ENCODE data around the gene GNG4.

The GNG4 gene

DNA sequence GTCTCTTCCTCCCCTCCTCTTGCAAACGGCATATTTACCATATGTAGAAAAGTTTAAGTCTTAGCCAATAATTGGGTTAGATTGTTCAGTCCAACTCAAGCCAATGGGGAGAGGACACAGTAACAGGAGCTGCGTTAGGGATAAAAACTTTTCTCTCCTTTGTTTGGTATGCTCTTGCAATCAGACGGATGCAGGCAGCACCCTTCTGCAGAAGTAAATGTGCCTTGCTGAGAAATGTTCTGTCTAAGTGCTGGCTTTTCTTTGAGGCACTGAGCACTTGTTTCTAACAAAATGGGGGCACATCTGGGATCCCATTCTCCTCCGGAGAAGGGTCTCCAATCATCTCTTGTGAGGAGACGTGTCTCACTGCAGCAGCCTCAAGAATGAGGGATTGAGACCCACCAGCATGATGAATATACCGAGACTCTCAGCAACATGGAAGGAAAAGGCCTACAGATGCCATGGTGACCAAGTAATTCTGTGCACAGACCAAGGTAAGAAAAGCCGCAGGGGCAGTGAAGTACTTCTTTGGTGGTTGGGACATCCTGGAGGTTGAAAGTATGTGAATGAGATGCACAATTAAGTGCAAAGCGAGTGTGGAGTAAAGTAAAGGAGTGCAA, 20.7 kb upstream of the GNG4 start (continued):
- TF ChIP-seq, protein P1, sequence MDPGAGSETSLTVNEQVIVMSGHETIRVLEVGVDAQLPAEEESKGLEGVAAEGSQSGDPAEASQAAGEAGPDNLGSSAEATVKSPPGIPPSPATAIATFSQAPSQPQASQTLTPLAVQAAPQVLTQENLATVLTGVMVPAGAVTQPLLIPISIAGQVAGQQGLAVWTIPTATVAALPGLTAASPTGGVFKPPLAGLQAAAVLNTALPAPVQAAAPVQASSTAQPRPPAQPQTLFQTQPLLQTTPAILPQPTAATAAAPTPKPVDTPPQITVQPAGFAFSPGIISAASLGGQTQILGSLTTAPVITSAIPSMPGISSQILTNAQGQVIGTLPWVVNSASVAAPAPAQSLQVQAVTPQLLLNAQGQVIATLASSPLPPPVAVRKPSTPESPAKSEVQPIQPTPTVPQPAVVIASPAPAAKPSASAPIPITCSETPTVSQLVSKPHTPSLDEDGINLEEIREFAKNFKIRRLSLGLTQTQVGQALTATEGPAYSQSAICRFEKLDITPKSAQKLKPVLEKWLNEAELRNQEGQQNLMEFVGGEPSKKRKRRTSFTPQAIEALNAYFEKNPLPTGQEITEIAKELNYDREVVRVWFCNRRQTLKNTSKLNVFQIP (CRISPR knock-in tag; IDR thresholded peaks at IDR 0.05; ENCODE audit: borderline replicate concordance, low read depth), result no peak
- TF ChIP-seq TOX (CRISPR knock-in tag; IDR thresholded peaks at IDR 0.05; ENCODE audit: borderline replicate concordance) (no peak), ZFP3 (CRISPR knock-in tag; IDR thresholded peaks at IDR 0.05) (no peak), TSHZ2 (CRISPR knock-in tag; IDR thresholded peaks at IDR 0.05) (no peak), ZNF565 (CRISPR knock-in tag; conservative IDR thresholded peaks at IDR 0.05; ENCODE audit: low read depth) (no peak), ZC3H10 (CRISPR knock-in tag; IDR thresholded peaks at IDR 0.05) (no peak)
- TF ChIP-seq, protein P2, sequence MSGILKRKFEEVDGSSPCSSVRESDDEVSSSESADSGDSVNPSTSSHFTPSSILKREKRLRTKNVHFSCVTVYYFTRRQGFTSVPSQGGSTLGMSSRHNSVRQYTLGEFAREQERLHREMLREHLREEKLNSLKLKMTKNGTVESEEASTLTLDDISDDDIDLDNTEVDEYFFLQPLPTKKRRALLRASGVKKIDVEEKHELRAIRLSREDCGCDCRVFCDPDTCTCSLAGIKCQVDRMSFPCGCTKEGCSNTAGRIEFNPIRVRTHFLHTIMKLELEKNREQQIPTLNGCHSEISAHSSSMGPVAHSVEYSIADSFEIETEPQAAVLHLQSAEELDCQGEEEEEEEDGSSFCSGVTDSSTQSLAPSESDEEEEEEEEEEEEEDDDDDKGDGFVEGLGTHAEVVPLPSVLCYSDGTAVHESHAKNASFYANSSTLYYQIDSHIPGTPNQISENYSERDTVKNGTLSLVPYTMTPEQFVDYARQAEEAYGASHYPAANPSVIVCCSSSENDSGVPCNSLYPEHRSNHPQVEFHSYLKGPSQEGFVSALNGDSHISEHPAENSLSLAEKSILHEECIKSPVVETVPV (CRISPR knock-in tag; IDR thresholded peaks at IDR 0.05), result no peak

- no peak for ATAC-seq
- TF ChIP-seq ESRRG (CRISPR knock-in tag; IDR thresholded peaks at IDR 0.05), result no peak
- TF ChIP-seq TOX (CRISPR knock-in tag; IDR thresholded peaks at IDR 0.05; ENCODE audit: borderline replicate concordance), result no peak
- no peak for TF ChIP-seq CSDC2 (CRISPR knock-in tag; IDR thresholded peaks at IDR 0.05)
- TF ChIP-seq GLIS3 (CRISPR knock-in tag; IDR thresholded peaks at IDR 0.05), result no peak
- TF ChIP-seq ZNF70 (CRISPR knock-in tag; IDR thresholded peaks at IDR 0.05), result no peak
- TF ChIP-seq ZC3H10 (CRISPR knock-in tag; IDR thresholded peaks at IDR 0.05), result no peak
- no peak for TF ChIP-seq PATZ1 (CRISPR knock-in tag; IDR thresholded peaks at IDR 0.05; ENCODE audit: borderline replicate concordance)
- TF ChIP-seq, protein P3, sequence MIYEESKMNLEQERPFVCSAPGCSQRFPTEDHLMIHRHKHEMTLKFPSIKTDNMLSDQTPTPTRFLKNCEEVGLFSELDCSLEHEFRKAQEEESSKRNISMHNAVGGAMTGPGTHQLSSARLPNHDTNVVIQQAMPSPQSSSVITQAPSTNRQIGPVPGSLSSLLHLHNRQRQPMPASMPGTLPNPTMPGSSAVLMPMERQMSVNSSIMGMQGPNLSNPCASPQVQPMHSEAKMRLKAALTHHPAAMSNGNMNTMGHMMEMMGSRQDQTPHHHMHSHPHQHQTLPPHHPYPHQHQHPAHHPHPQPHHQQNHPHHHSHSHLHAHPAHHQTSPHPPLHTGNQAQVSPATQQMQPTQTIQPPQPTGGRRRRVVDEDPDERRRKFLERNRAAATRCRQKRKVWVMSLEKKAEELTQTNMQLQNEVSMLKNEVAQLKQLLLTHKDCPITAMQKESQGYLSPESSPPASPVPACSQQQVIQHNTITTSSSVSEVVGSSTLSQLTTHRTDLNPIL (CRISPR knock-in tag; IDR thresholded peaks at IDR 0.05; ENCODE audit: low read depth), result no peak
- TF ChIP-seq TSHZ2 (CRISPR knock-in tag; IDR thresholded peaks at IDR 0.05), result no peak
- TF ChIP-seq RARB (CRISPR knock-in tag; IDR thresholded peaks at IDR 0.05), result no peak
- no peak for TF ChIP-seq TCF4 (CRISPR knock-in tag; IDR thresholded peaks at IDR 0.05; ENCODE audit: borderline replicate concordance)
- no peak for TF ChIP-seq ISL1 (CRISPR knock-in tag; IDR thresholded peaks at IDR 0.05)
- no peak for TF ChIP-seq BACH2 (CRISPR knock-in tag; IDR thresholded peaks at IDR 0.05; ENCODE audit: borderline replicate concordance)
- no peak for TF ChIP-seq ZNF565 (CRISPR knock-in tag; conservative IDR thresholded peaks at IDR 0.05; ENCODE audit: low read depth)
- no peak for TF ChIP-seq ZFP3 (CRISPR knock-in tag; IDR thresholded peaks at IDR 0.05)
- no peak for TF ChIP-seq ZNF8 (CRISPR knock-in tag; IDR thresholded peaks at IDR 0.05)
- no peak for TF ChIP-seq SNAI2 (CRISPR knock-in tag; IDR thresholded peaks at IDR 0.05)
- TF ChIP-seq, protein P2 (CRISPR knock-in tag; IDR thresholded peaks at IDR 0.05), result no peak
- no peak for TF ChIP-seq PPARA (CRISPR knock-in tag; IDR thresholded peaks at IDR 0.05; ENCODE audit: borderline replicate concordance)
- TF ChIP-seq, protein P1 (CRISPR knock-in tag; IDR thresholded peaks at IDR 0.05; ENCODE audit: borderline replicate concordance, low read depth), result no peak
Measured at GRCh38 chr1:235669277-235669676, 19.7 kb upstream of the GNG4 start.
